NCI-H2196 treated with DMSO at 0.1 percent for 48 hours (cell line): Measurements from ENCODE around the gene TASP1.
A peak's percentile ranks its signal among the peaks of the same experiment; 100 is the strongest.
"Not testable (repeated sequence)": the region's sequence is repeated elsewhere in the genome, so short reads cannot be mapped to it uniquely, and the experiment has no call there.

Experiments used
- DNase-seq: peaks from one replicate; lab custom pipeline; 2025; ENCODE audit not compliant: unreplicated experiment; lab: John Stamatoyannopoulos, UW

The TASP1 gene

DNA sequence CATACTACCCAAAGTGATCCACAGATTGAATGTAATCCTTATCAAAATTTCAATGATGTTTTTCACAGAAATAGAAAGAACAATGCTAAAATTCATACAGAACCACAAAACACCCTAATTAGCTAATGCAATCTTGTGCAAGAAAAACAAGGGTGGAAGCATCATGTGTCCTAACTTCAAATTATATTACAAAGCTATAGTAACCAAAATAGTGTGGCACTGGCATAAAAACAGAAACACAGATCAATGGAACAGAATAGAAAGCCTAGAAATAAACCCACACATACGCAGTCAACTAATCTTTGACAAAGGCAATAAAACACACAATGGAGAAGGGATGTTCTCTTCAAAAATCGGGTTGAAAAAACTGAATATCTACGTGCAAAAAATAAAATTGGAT lies 131.1 kb downstream of the TASP1 start:
- DNase-seq, result no peak

GRCh38 chr20:13501500-13501899 lies 137.2 kb downstream of the TASP1 start:
- DNase-seq, result no peak

- DNase-seq, result no peak
These were observed 144.7 kb downstream of the TASP1 start for GRCh38 chr20:13494019-13494418.

- no peak for DNase-seq
These were observed 145.6 kb downstream of the TASP1 start for GRCh38 chr20:13493143-13493542.

DNA sequence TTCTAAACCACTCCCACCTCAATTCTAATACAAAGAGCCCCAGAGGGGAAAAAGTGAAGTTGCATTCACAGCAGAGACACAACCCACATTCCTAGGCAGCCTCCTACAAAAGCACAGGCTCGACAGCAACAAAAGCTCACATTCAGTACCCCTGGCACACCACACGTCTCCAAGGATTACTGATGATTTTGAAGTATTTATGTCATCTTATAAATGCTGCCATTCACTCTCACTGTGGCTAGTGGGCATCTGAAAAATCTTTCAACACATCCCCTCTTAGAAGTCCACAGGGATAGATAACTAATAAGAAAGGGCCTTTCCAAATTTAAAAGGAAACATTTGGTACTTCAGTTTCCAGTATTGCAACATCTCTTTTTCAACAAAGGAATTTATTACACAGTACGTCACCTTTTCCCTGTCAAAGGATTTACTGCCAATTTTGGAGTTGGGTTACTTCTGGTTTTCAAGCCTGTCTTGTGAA lies 146.7 kb downstream of the TASP1 start:
- peak; percentile 31 for DNase-seq

DNA sequence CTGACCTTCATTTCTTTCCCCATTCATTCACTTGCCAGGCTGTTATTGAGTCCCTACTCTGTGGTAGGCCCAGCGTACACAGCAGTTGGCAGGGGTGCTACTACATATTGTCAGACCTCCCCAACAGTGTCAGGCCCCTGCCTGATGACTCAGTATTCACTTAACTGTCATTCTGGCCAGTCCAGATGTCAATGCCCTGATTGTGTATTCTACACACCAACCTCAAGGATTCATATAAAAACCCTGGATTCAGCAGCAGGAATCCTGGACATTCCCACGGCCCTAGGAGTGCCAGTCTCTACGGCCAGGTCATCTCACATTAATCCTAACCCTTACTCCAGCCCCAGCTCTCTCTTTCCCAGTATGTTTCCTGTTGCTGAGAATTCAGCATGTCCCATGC lies 151.5 kb downstream of the TASP1 start:
- DNase-seq, result no peak

- DNase-seq, result no peak
These were observed 152.0 kb downstream of the TASP1 start for GRCh38 chr20:13486694-13487093.

DNA sequence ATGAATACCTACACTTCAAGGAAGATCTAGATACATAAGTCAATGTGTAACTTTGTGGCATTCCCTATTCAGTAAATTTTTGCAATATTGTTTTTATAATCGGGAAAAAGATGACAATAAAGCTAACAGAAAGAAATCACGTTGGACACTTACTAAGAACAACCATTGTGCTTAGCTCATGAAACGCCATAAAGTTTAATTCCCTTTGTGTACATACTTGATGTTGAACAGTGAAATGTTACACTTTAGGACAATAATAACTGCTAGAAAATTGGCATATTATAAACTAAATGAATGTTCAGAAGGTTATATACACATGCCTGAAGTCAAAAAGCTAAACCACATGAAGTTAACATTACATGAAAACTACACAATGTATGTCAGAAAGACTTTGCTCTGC lies 153.2 kb downstream of the TASP1 start:
- DNase-seq, result no peak

- DNase-seq, result not testable (repeated sequence)
These were observed 153.7 kb downstream of the TASP1 start for GRCh38 chr20:13485019-13485418.

DNA sequence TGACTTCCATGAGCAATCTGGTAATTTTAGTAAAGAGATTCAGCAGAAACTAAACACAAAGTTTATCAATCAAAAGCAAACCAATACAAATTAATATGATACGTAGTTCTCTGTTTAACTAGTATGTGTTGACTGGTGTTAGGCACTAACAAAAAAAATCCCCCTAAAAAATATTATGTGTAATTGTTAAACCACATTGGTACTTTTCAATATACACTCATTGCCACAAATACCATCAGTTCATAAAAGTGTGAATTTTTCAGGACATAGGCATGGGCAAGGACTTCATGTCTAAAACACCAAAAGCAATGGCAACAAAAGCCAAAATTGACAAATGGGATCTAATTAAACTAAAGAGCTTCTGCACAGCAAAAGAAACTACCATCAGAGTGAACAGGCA lies 155.3 kb downstream of the TASP1 start:
- DNase-seq, result not testable (repeated sequence)

- no peak for DNase-seq
These were observed 160.4 kb downstream of the TASP1 start for GRCh38 chr20:13478366-13478765.

DNA sequence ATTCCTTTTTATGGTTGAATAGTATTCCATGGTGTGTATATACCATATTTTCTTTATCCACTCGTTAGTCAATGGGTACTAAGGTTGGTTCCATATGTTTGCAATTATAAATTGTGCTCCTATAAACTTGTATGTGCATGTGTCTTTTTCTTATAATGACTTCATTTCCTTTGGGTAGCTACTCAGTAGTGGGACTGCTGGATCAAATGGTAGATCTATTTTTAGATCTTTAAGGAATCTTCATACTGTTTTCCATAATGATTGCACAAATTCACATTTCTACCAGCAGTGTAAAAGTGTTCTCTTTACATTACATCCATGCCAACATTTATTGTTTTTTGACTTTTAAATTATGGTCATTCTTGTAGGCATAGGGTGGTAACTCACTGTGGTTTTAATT lies 164.3 kb downstream of the TASP1 start:
- DNase-seq, result no peak

- no peak for DNase-seq
These were observed 169.5 kb downstream of the TASP1 start for GRCh38 chr20:13469262-13469661.

DNA sequence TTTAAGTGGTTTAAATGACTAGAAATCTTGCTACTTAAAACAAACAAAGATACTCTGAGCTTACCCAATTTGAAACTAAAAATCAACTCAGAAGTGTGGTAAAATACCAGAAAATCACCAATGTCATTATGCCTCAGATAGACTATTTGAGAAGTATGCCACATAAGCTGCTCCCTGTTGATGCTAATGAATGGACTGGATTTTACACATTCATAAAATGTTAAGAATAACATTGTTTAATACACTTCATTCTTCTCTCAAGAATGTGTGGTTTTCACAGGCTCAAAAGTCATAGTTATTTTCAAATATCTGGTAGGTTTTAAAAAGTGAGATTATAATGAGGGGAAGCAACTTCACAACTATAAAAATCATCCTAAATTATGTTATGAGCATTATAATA lies 170.6 kb downstream of the TASP1 start:
- DNase-seq, result no peak

DNA sequence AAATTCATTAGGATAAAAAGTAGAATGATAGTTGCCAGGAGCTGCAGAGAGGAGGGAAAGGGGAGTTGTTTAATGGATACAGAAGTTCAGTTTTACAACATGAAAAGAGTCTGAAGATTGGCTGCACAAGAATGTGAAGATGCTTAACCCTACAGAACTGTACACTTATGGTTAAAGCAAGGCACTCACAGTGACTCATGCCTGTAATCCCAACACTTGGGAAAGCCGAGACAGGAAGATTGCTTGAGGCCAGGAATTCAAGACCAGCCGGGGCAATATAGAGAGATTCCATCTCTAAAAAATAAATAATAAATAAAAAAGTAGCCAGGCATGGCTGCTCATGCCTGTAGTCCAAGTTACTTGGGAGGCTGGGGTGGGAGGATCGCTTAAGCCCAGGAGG lies 174.0 kb downstream of the TASP1 start:
- DNase-seq, result no peak

DNA sequence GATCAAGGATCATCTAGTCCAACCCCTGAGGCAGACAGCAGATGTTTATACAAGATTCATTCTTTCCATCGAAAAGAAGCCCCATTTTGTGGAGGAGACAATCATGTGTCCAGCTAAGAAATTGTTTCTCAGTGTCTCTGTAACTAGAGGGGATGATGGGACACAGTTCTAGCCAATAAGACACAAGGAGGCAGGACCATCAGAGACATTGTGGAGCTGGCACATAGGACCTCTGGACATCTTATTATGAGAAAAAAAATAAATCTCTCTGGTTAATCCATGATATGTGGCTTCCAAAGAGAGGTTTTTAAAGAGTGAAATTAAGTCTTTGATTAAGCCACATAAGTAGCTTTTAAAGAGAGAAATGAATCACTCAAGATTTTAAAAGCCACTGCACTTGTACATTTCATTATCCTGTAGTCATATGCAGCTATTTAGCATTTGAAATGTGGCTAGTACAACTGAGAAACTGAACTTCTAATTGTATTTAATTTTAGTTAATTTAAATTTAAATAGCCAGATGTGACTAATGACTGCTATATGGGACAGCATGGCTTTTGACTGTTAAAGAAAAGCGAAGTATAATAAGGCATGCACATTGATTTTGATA lies 176.8 kb downstream of the TASP1 start:
- DNase-seq, result no peak

- DNase-seq, result no peak
These were observed 179.8 kb downstream of the TASP1 start for GRCh38 chr20:13458860-13459451.

DNA sequence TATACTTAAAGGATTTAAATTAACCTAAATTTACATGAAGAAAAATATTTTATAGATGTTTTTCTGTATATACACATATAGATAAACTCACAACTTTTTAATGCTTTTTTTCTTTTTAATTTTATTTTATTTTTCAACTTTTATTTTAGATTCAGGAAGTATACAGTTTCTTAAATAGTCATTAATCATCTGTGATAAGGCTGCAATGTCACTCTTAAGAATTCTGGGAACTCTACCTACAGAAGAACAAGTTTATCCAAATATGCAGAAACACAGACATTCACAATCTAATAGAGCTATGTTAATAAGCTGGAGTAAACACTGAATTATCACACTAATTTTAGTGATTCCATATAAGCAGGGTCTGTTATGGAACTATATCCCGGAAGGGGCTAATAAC lies 181.2 kb downstream of the TASP1 start:
- no peak for DNase-seq

- no peak for DNase-seq
These were observed 183.0 kb downstream of the TASP1 start for GRCh38 chr20:13455713-13456112.

DNA sequence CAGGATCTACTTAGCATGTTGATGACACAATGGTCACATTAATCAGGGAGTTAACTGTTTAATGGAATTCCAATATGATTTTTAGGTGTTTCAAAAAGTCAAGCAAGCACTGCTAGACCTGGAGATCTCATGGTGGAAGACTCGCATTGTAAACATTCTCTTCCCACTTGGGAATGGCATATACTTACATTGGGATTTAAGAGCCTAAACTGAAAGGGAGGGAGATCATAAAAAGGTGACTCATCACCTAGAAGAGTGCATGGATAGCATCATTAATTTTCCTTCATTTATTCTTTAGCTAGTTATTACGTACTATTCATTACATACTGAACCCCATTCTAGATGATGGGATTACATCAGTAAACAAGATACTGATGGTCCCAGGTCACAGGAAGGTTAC lies 185.4 kb downstream of the TASP1 start:
- DNase-seq, result no peak

- no peak for DNase-seq
These were observed 186.1 kb downstream of the TASP1 start for GRCh38 chr20:13452470-13453124.

- no peak for DNase-seq
These were observed 188.8 kb downstream of the TASP1 start for GRCh38 chr20:13449868-13450434.
